Kidney (tissue), 14 donors: ENCODE results near the gene SLC31A1. TPM values are rescaled to one million over a fixed set of nuclear protein-coding genes. Genes with fewer than 3 reads are reported as not detected.

Experiments used
- DNase-seq, 5 donors: peaks; one replicate each; pipeline ENCODE4 v3.0.0-alpha.2; 2013 to 2020
- FAIRE-seq: peaks from 2 replicates; lab custom pipeline; 2012; peaks lifted over from hg19 to GRCh38; lab: Jason Lieb, UNC
- H3K27ac ChIP-seq, 2 donors: one replicate each; pipeline ENCODE4 v1.7.0; 2013; ENCODE audit warnings: low read depth in 2 of 2, low read length in 2 of 2, inconsistent platforms in 1 of 2
- H3K27me3 ChIP-seq: one replicate; pipeline ENCODE4 v1.7.1; 2013; ENCODE audit warnings: low read length, inconsistent platforms; ENCODE audit not compliant: control insufficient read depth, insufficient read depth
- H3K36me3 ChIP-seq, 3 donors: one replicate each; pipeline versions ENCODE4 v1.7.0 to v1.7.1; 2013; ENCODE audit warnings: low read length in 3 of 3, control low read depth in 1 of 3, inconsistent platforms in 1 of 3; ENCODE audit not compliant: insufficient read depth in 3 of 3, control insufficient read depth in 2 of 3
- H3K4me1 ChIP-seq, 3 donors: one replicate each; pipeline versions ENCODE4 v1.7.0 to v1.7.1; 2013; ENCODE audit warnings: low read length in 3 of 3, inconsistent platforms in 1 of 3, low read depth in 1 of 3; ENCODE audit not compliant: control insufficient read depth in 2 of 3, insufficient read depth in 2 of 3
- H3K4me3 ChIP-seq, 3 donors: one replicate each; pipeline versions ENCODE4 v1.7.0 to v1.8.1; 2013; ENCODE audit warnings: low read length in 3 of 3, control low read depth in 1 of 3, inconsistent platforms in 1 of 3
- H3K9ac ChIP-seq, 3 donors: one replicate each; pipeline versions ENCODE4 v1.7.0 to v1.7.1; 2013; ENCODE audit warnings: low read length in 3 of 3, control low read depth in 1 of 3, inconsistent platforms in 1 of 3
- H3K9me3 ChIP-seq, 3 donors: one replicate each; pipeline versions ENCODE4 v1.7.0 to v1.7.1; 2013; ENCODE audit warnings: low read length in 3 of 3, control low read depth in 1 of 3, inconsistent platforms in 1 of 3; ENCODE audit not compliant: control insufficient read depth in 2 of 3, insufficient read depth in 1 of 3
- intact Hi-C: fragments of 100-400 bp; cut with DNase I; formaldehyde crosslinking; loops from one replicate; pipeline ENCODE4 v1.11.1; 2022
- polyA plus RNA-seq: library from polyadenylated mRNA; stranded (reverse); fragments of 350-450 nt; fragmentation: Illumina TruSeq; extraction: RNeasy Lipid Tissue Mini Kit (QIAGEN cat#74804); gene quantifications from one replicate; pipeline ENCODE4 v1.2.3, GENCODE V29; 2014; ENCODE audit warnings: low read depth, low replicate concordance; ENCODE audit not compliant: insufficient read depth
- total RNA-seq: library from RNA; stranded (reverse); fragmentation: NEBNext Ultra II Directional; extraction: Animal tissue kit (Norgen Biotek cat#: 25700); gene quantifications from one replicate; pipeline ENCODE4 v1.2.1, GENCODE V29; 2021
- TF ChIP-seq, protein P1 (sequence below): IDR thresholded peaks from 3 replicates; pipeline ENCODE4 v1.5.1; 2012; ENCODE audit warnings: mild to moderate bottlenecking, moderate library complexity, borderline replicate concordance; ENCODE audit not compliant: insufficient read depth; ENCODE audit errors: extremely low read depth
- donor health status: control.
- donor health status: control.
- donor health status: control.
- donor health status: control.
- donor health status: control.
- donor health status: DM: yes; HTN: yes; CAD: no.
- donor health status: Normal renal cell carcinoma (clear cell type).

The SLC31A1 gene
- total and polyA plus RNA-seq, 2 donors from 2014 or later = 19.5 to 20.1 TPM

- Histone ChIP-seq H3K27ac (no peak overlapping the region), H3K4me1 (peaks cover 0 to 2% (median 0%) of the 10 kb centered on the region in 3 donors), H3K9ac (no peak overlapping the region), H3K27me3 (no peaks in the 10 kb centered on the region), H3K4me3 (no peak overlapping the region), H3K9me3 (no peaks in the 10 kb centered on the region), H3K36me3 (no peaks in the 10 kb centered on the region)
- intact Hi-C loops = no loop called here
- FAIRE-seq = no peak
- TF ChIP-seq, protein P1, sequence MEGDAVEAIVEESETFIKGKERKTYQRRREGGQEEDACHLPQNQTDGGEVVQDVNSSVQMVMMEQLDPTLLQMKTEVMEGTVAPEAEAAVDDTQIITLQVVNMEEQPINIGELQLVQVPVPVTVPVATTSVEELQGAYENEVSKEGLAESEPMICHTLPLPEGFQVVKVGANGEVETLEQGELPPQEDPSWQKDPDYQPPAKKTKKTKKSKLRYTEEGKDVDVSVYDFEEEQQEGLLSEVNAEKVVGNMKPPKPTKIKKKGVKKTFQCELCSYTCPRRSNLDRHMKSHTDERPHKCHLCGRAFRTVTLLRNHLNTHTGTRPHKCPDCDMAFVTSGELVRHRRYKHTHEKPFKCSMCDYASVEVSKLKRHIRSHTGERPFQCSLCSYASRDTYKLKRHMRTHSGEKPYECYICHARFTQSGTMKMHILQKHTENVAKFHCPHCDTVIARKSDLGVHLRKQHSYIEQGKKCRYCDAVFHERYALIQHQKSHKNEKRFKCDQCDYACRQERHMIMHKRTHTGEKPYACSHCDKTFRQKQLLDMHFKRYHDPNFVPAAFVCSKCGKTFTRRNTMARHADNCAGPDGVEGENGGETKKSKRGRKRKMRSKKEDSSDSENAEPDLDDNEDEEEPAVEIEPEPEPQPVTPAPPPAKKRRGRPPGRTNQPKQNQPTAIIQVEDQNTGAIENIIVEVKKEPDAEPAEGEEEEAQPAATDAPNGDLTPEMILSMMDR = no peak
- DNase-seq = peak in 4 of 5 donors; percentile 24 to 86 (median 56)
Measured at GRCh38 chr9:113299800-113300292, 78.5 kb downstream of the SLC31A1 start.

DNA sequence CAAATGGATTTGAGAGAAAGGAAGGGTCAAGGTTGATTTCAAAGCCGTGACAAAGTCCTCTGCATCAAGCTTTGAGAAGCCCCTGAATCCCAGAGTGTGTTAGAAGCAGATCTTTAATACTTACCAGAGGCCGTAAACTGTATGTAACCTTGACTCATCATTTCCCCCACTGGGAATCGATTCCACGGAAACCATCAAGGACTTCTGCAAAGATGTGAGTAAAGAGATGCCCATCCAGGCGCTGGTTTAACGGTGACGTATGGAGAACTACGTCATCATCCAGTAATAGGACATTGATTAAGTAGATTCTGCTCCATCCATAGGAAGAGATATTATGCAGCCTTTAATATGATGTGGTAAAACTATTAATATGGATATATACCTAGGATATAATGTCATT, 80.2 kb downstream of the SLC31A1 start:
- peak overlapping the region in 1 of 3 donors; percentile 53 for H3K4me3 ChIP-seq
- no peak overlapping the region for H3K9ac ChIP-seq
- DNase-seq (no peak), FAIRE-seq (no peak)
- intact Hi-C loops = no loop called here
- TF ChIP-seq, protein P1 = no peak
- no peaks in the 10 kb centered on the region for H3K36me3 ChIP-seq
- peaks cover 0 to 2% (median 0%) of the 10 kb centered on the region in 3 donors for H3K4me1 ChIP-seq
- no peaks in the 10 kb centered on the region for H3K9me3 ChIP-seq
- H3K27ac ChIP-seq = no peak overlapping the region
- no peaks in the 10 kb centered on the region for H3K27me3 ChIP-seq

- intact Hi-C loops = no loop called here
- H3K9ac ChIP-seq = no peak within 1 kb of the TSS
- DNase-seq = peak in 4 of 5 donors; percentile 50 to 61 (median 58)
Measured at GRCh38 chr9:113302792-113303418, 81.6 kb downstream of the SLC31A1 start, which contains the start of gene RNF183. Gene RNF183 (minus strand): TSS chr9:113303376. CDS start chr9:113298184, 5,192 bp downstream.

More at GRCh38 chr9:113302792-113303418, 81.6 kb downstream of the SLC31A1 start, which contains the start of gene RNF183:
- Histone ChIP-seq H3K27ac (peak within 1 kb of the TSS; percentile 63 to 71), H3K36me3 (no peaks in the 10 kb centered on the region), H3K4me3 (peak within 1 kb of the TSS; percentile 30 to 53 (median 50)), H3K27me3 (no peaks in the 10 kb centered on the region), H3K4me1 (peaks cover 0 to 2% (median 0%) of the 10 kb centered on the region in 3 donors), H3K9me3 (no peaks in the 10 kb centered on the region)
- TF ChIP-seq, protein P1 = no peak
- FAIRE-seq = no peak
